Tibial nerve (tissue), 4 donors: Measurements from ENCODE around the gene UBE2L3.

Source experiments
- EP300 ChIP-seq, 2 donors: sonication (generic); formaldehyde crosslinking; IDR thresholded peaks; one replicate each; pipeline ENCODE4 v1.6.1; 2017; ENCODE audit warnings: antibody characterized with exemption in 2 of 2, mild to moderate bottlenecking in 1 of 2
- TF ChIP-seq, protein P1 (sequence below), 5 experiments: fragments of 200-600 bp in 3 of 5; fragments of 450-650 bp in 2 of 5; sonication (generic) in 3 of 5; IDR thresholded peaks; one replicate each; pipeline ENCODE4 v1.5.1; 2016 to 2019; ENCODE audit warnings: antibody characterized with exemption in 5 of 5, mild to moderate bottlenecking in 3 of 5, moderate library complexity in 2 of 5

DNA sequence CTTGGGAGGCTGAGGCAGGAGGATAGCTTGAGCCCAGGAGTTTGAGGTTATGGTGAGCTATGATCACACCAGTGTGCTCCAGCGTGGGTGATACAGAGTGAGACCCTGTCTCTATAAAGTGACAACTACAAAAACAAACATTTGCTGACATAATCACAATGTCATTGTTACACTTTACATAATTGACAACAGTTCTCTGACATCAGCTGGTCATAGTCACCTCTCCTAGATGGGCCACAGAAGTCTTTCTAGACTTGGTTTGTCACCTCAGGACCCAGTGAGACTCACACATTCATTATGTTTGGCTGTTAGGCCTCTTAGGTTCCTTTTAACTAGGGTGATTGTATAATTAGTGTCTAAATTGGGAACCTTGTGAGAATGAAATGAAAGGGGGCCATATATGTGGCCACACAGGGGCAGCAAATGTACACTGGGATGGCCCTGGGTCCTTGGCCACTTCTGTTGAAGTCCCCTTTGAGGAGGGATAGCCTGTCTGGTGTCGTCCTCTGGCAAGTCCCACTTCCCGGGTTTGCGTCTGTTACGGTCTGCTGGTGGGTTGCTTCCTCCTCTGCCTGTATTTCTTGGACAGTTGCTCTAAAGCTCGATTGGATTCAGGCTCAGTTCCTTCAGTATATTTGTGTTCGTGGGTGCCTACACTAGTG lies 92.5 kb downstream of the UBE2L3 start:
- TF ChIP-seq, protein P1, sequence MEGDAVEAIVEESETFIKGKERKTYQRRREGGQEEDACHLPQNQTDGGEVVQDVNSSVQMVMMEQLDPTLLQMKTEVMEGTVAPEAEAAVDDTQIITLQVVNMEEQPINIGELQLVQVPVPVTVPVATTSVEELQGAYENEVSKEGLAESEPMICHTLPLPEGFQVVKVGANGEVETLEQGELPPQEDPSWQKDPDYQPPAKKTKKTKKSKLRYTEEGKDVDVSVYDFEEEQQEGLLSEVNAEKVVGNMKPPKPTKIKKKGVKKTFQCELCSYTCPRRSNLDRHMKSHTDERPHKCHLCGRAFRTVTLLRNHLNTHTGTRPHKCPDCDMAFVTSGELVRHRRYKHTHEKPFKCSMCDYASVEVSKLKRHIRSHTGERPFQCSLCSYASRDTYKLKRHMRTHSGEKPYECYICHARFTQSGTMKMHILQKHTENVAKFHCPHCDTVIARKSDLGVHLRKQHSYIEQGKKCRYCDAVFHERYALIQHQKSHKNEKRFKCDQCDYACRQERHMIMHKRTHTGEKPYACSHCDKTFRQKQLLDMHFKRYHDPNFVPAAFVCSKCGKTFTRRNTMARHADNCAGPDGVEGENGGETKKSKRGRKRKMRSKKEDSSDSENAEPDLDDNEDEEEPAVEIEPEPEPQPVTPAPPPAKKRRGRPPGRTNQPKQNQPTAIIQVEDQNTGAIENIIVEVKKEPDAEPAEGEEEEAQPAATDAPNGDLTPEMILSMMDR (IDR thresholded peaks at IDR 0.05): no peak
- no peak for TF ChIP-seq EP300 (IDR thresholded peaks at IDR 0.05)
